DMS 273 treated with DMSO at 0.1 percent for 48 hours (cell line): ENCODE data around the gene GRIK3.

Experiments
- DNase-seq: peaks from one replicate; lab custom pipeline; 2025; lab: John Stamatoyannopoulos, UW

The GRIK3 gene

GRCh38 chr1:37043101-37043500 is 8.8 kb upstream of the GRIK3 start:
- no peak for DNase-seq

GRCh38 chr1:37042506-37042905 is 8.2 kb upstream of the GRIK3 start:
- no peak for DNase-seq

GRCh38 chr1:37041483-37041882 is 7.2 kb upstream of the GRIK3 start:
- no peak for DNase-seq

- DNase-seq = no peak
Measured at GRCh38 chr1:37040773-37041172, 6.5 kb upstream of the GRIK3 start.

GRCh38 chr1:37040261-37040660 is 5.9 kb upstream of the GRIK3 start:
- DNase-seq = no peak

GRCh38 chr1:37038227-37039093 is 4.1 kb upstream of the GRIK3 start:
- DNase-seq = peak; percentile 34

GRCh38 chr1:37037690-37038089 is 3.4 kb upstream of the GRIK3 start:
- DNase-seq = no peak

- no peak for DNase-seq
Measured at GRCh38 chr1:37036667-37037053, 2.3 kb upstream of the GRIK3 start.

- DNase-seq = no peak
Measured at GRCh38 chr1:37035796-37036666, 1.7 kb upstream of the GRIK3 start.

GRCh38 chr1:37035014-37035691 is 838 bp upstream of the GRIK3 start:
- DNase-seq = no peak

- DNase-seq = no peak
Measured at GRCh38 chr1:37033355-37034101, 787 bp downstream of the GRIK3 start.

GRCh38 chr1:37032660-37033354 is 1.5 kb downstream of the GRIK3 start:
- no peak for DNase-seq

GRCh38 chr1:37031871-37032270 is 2.4 kb downstream of the GRIK3 start:
- DNase-seq = no peak

- DNase-seq = no peak
Measured at GRCh38 chr1:37031429-37031828, 2.9 kb downstream of the GRIK3 start.

- no peak for DNase-seq
Measured at GRCh38 chr1:37028981-37029617, 5.2 kb downstream of the GRIK3 start.

- DNase-seq = no peak
Measured at GRCh38 chr1:37021502-37021901, 12.8 kb downstream of the GRIK3 start.

GRCh38 chr1:37020653-37021277 is 13.6 kb downstream of the GRIK3 start:
- no peak for DNase-seq

- no peak for DNase-seq
Measured at GRCh38 chr1:37018510-37018909, 15.8 kb downstream of the GRIK3 start.

- no peak for DNase-seq
Measured at GRCh38 chr1:37017720-37018119, 16.6 kb downstream of the GRIK3 start.

GRCh38 chr1:37016121-37016520 is 18.2 kb downstream of the GRIK3 start:
- no peak for DNase-seq
